HG03103 (cell line): Measurements from ENCODE around the gene UTS2R.
"Not testable (repeated sequence)": the region's sequence is repeated elsewhere in the genome, so short reads cannot be mapped to it uniquely, and the experiment has no call there.

ENCODE experiments used
- ATAC-seq: cut with Tn5 transposase; IDR thresholded peaks from one replicate; pipeline ENCODE4 v1.9.1; 2021; ENCODE audit warnings: low read depth; ENCODE audit not compliant: unreplicated experiment

Gene UTS2R

DNA sequence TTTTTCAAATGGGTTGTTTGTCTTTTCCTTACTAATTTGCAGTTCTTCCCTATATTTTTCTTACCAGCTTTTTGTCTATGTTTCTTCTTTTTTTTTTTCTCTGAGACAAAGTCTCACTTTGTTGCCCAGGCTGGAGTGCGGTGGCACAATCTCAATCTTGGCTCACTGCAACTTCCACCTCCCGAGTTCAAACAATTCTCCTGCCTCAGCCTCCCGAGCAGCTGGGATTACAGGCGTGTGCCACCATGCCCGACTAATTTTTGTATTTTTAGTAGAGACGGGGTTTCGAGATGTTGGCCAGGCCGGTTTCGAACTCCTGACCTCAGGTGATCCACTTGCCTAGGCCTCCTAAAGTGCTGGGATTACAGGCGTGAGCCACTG lies 1.5 kb downstream of the UTS2R start:
- ATAC-seq: not testable (repeated sequence)

DNA sequence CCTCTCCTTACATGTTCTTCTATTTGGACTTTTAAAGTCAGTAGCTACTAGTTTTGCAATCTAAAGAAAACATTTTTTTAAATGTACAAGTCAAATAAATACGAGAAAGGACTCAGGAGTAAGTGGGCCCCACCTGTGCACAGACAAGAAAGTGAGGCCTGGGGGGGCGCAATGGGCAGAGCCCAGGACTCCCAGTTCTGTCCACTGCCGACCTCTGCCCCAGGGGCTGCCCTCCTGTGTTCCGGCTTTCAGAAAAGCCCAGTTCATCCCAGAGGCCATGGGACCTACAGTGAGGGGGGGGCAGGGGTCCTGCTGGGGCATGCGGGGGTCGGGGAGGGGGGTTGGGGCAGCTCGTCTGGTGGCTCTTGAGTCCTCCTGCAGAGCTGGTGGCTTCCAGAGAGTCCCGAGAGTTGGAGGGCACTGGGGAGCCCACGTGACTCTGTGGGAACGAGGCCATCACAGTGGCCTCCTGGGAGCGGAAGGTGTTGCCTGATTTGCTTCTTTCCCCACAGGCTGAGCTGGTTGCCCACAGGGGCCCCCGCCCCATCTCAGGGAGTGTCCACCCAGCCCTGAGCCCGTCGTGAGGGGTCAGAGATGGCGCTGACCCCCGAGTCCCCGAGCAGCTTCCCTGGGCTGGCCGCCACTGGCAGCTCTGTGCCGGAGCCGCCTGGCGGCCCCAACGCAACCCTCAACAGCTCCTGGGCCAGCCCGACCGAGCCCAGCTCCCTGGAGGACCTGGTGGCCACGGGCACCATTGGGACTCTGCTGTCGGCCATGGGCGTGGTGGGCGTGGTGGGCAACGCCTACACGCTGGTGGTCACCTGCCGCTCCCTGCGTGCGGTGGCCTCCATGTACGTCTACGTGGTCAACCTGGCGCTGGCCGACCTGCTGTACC lies 2.4 kb downstream of the UTS2R start:
- no peak for ATAC-seq

DNA sequence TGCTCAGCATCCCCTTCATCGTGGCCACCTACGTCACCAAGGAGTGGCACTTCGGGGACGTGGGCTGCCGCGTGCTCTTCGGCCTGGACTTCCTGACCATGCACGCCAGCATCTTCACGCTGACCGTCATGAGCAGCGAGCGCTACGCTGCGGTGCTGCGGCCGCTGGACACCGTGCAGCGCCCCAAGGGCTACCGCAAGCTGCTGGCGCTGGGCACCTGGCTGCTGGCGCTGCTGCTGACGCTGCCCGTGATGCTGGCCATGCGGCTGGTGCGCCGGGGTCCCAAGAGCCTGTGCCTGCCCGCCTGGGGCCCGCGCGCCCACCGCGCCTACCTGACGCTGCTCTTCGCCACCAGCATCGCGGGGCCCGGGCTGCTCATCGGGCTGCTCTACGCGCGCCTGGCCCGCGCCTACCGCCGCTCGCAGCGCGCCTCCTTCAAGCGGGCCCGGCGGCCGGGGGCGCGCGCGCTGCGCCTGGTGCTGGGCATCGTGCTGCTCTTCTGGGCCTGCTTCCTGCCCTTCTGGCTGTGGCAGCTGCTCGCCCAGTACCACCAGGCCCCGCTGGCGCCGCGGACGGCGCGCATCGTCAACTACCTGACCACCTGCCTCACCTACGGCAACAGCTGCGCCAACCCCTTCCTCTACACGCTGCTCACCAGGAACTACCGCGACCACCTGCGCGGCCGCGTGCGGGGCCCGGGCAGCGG lies 3.2 kb downstream of the UTS2R start:
- ATAC-seq: no peak

DNA sequence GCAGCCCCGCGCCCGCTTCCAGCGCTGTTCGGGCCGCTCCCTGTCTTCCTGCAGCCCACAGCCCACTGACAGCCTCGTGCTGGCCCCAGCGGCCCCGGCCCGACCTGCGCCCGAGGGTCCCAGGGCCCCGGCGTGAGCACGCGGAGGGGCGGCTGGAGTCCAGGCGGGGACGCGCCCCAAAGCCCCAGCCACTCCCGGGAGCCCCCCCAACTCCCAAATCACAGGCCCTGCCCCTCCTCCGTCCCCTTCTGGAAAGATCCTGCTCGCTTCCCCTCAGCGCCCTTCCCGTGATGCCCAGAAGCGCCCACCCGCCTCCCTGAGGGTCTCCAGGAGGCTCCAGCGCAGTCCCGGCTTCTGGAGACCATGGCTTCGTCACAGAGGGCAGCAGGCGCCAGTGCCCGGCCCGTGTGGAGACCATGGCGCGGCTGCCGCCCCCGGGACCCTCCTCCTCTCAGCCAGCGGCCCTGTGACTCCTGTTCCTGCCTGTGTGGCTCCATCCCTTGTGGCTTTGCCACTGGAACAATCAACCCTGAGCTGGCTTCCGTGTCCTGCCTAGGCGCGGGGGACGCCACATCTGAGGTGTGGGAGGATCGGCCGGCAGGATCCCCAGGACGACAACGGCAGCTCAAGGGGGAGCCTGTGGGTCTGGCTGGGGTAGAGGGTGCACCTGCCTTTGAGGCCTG lies 3.9 kb downstream of the UTS2R start:
- no peak for ATAC-seq

DNA sequence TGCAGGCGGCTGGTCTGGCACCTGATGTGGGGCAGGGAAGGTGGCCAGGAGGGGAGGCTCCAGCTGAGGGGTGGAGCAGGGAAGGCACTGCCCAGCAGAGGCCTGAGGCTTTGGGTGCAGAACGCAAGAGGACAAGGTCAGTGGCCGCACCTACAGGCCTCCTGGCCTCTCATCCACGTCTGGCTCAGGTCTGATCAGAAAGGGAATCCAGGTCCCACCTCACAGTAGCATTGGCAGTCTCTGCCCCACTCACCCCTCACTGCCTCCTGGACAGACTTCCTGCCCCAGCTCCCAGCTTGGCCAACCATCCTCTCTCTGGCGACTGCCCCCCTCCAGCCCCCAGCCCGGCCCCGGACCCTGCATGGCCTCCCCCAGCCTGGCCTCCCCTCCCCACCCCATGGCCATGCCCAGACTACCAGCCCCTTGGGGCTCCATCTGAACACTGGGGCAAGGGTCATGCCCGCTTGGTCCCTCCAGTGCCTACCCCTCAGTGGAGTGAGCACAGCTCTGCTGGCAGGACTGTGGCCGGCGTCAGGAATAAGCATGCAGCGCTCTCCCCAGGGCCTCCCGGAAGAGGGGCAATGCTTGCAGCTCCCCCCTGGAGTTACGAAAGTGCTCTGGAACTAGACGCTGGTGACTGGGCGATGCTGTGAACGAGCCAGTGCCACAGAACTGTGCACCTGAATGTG lies 4.6 kb downstream of the UTS2R start:
- ATAC-seq: no peak

DNA sequence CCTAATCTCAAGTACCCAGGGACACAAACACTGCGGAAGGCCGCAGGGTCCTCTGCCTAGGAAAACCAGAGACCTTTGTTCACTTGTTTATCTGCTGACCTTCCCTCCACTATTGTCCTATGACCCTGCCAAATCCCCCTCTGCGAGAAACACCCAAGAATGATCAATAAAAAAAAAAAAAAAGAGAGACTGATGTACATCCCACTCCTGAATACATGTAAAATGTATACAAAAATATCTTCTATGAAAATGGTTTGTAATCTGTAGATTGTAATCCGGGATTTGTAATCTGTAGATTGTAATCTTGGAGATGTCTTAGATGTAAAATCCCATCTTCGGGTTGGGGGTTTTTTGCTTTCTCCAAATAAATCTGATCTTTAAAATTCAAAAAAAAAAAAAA lies 5.7 kb downstream of the UTS2R start:
- not testable (repeated sequence) for ATAC-seq

DNA sequence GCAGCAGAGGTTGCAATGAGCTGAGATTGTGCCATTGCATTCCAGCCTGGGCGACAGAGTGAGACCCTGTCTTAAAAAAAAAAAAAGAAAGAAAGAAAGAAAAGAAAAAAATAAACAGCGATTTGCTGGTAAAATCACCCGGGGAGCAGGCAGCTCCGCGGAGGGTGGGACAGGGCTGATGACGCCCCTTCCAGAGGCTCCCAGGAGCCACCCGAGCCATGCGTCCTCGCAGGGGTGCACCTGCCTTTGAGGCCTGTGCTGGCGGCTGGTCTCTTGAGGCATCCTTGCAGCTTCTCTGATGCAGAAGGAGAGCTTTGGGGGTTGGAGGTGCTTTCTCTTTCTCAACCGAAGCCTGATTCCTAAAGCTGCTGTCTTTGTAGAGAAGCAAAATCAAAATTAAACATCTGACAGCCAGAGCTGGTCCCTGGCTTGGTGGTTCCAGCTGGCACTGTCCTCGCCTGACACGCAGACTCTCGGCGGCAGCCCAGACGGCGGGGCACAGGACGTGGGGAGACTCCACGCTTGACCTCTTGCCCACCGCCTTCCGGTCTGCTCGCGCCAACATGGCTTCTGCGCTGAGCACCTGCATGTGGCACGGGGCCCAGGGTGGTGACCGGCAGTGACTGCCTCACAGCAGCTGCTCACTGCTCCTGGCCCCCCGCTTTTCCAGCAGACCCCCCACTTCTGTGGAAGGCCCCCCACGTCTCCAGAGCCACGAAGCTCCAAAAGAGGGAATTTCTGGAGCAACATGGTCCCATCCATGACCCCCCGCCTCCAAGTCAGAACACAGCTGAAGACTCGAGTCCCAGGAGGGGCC lies 6.6 kb downstream of the UTS2R start:
- no peak for ATAC-seq

DNA sequence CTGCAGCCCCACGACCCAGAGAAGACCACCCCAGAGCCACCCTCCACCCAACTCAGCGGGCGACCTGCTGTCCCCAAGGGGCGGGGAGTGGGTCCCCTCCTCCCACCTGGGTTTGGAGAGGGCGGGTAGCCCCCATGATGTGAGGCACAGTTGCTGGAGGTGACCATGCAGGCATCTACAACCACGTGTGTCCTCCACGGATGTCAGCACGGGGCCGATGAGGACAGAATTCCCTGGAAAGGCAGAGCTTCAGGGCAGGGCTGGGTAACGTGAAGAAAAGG lies 7.1 kb downstream of the UTS2R start:
- no peak for ATAC-seq

DNA sequence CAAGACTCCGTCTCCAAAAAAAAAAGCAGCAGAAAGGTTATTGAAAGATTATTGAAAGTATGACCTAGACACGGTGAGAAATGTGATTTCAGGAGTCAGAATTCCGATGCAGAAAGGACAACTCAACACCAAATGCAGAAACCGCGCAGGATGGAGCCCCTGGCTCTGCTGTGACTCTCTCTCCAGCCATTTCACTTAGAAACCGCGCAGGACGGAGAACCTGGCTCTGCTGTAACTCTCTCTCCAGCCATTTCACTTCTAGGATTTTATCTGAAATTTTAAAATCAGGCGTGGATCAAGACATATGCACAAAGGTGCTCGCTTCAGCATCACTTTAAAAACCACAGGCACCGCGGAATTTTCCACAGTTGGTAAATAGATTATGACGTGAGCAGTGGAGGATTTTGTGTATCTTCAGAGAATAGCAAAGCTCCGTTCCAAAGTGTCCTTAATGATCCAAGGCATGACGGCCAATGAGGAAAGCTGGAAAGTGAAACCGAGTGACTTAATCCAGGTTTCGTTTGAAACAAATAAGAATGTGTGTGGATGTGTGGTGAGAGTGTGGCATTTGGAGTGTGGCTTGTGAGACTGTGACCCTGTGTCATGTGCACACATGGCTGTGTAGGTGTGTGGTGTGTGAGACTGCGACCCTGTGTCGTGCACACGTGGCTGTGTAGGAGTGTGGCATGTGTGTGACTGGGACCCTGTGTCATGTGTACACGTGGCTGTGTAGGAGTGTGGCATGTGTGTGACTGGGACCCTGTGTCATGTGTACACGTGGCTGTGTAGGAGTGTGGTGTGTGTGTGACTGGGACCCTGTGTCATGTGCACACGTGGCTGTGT lies 9.5 kb downstream of the UTS2R start:
- no peak for ATAC-seq

DNA sequence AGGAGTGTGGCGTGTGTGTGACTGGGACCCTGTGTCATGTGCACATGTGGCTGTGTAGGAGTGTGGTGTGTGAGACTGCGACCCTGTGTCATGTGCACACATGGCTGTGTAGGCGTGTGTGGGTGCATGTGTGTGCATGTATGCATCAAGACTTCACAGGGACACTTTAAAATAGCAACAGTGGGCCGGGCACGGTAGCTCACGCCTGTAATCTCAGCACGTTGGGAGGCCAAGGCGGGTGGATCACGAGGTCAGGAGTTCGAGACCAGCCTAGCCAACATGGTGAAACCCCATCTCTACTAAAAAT lies 10.1 kb downstream of the UTS2R start:
- not testable (repeated sequence) for ATAC-seq

DNA sequence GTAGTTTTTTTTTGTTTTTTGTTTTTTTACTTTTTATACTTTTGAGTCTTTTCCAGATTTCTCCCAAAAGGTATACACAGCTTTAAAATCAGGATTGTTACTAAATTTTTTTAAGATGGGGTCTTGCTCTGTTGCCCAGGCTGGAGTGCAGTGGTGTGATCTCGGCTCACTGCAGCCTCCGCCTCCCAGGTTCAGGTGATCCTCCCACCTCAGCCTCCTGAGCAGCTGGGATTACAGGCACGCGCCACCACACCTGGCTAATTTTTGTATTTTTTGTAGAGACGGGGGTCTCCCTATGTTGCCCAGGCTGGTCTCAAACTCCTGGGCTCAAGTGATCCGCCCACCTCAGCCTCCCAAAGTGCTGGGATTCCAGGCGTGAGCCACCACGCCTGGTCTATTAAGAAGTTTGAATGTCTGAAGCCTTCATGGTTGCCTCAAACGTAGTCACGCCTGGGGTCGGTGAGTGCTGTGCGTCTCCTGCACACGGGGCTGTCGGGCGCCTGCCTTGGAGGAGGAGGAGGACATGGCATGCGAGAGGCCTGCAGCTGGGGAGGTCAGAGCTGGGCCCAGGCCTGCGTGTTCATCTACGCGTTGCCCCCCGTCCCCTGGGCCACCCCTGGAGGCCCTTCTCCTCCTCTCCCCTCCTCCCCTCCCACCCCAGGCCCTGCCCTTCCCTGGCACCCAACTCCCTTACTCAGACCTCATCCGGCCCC lies 10.8 kb downstream of the UTS2R start:
- not testable (repeated sequence) for ATAC-seq

DNA sequence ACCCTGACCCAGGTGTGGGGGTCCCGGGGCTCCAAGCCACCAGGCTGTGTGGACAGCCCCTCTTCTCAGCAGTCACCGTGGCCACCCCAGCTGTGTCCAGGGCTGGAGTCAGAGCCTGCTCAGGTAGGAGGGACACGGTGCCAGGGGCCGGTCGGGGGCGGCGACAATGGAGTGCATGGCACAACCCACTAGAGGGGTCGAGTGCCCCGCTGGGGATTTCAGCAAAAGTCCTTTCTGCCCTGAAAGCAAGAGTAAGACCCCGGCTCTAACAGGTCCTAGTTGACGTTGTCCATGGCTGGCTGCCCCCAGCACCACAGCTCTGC lies 11.3 kb downstream of the UTS2R start:
- ATAC-seq: no peak

DNA sequence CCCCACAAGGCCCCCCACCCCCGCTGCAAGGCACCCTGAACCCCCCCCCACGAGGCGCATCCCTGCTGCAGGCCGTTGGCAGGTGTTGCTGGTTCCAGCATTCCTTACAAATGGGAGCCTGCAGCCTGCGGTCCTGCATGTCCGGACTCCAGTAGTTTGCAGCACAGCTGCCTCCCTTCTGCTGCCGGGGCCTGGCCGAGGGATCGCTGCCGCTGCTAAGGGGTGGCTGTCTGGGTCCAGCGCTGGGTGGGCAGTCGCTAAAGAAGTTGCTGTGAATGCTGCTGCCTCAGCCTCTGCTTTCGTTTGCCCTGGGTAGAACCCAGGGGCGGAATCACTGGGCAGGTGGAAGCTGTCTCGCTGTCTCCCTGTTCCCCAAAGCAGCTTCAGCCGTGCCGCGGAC lies 11.8 kb downstream of the UTS2R start:
- no peak for ATAC-seq

DNA sequence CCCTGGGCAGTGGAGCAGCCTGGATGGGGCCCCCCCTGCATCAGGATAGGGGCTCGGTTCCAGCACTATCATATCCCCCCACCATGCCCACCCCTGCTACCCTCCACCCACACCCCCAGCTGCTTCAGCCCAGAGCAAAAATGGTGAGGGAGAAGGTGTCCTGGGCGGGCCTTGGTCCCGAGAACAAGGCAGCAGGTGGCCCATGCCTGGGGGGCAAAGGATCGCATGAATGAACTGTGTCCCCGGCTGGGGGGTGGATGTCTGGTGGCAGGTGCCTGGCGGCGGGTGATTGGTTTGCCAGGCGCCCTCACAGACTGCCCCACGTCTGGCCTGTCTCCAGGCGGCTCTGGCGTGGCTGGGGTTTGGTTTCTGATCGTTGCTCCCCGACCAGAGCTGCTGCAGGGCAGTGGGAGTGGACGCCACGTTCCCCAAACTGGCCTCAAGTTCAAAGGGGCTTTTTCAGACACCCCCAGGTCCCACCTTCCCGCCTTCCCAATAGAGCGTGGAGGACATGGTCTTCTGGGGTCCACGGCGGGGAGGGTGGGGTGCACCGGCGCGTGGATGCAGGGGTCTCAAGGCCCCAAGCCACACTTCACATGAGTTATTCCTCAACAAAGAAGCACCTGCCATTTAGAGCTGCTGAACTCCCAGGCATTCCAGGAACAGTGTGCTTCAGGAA lies 12.6 kb downstream of the UTS2R start:
- no peak for ATAC-seq

DNA sequence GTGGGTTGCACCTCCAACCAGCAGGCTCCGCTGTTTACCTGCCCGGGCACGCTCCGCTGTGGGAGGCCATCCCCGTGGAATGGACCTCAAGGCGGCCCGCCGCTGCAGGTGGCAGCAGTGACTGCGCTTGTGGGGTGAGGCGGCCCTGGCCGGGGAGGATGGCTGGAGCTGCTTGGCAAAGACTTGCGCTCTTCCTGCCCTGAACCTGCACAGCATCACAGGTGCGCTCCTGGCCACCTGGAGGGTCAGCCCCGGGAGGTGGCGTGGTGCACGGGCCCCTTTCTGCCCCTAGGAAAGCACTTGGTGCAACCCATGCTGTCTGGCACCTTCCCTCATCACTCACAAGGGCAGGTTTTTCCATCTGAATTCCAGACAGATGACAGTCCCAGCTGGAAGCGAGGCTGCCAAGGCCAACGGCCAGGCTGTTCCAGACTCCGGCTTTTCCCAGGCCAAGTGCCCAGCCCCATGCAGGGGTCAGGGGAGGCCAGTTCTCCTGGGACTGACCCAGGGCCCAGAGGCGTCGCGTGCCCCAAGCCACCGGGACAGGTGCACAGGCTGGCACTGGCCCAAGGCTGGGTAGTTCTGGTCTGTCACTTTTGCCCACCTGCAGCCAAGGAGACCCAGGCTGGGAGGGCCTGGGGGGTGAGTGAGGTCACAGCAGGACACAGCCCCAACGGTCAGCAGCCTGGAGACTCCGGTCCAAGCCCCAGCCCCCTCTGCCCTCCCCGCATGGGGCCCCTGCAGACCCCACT lies 13.3 kb downstream of the UTS2R start:
- ATAC-seq: no peak

DNA sequence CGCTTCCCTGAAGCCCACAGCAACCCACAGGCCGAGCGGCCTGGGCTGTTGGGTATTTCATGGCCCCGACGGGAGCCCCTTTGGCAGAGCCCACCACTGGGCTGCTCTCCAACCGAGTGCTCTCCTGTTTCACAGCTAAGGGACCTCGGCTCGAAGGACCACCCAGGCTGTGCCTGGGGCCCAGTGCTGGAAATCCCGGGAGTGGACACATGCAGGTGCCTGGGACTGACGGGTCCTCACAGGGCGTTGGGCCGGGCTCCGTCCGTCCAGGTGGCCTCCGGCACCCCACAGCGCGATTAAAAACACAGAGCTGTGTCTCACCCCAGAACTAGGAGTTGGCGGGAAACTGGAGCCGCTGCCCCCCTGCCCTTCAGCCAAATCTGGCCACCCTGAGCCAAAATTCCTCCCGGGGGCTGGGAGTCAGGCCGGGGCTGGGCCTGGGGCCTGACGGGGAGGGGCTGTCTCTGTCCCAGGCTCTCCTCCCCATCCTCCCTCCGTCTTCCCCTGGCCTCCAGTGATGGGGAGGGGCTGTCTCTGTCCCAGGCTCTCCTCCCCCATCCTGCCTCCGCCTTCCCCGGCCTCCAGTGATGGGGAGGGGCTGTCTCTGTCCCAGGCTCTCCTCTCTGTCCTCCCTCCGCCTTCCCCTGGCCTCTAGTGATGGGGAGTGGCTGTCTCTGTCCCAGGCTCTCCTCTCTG lies 14.1 kb downstream of the UTS2R start:
- ATAC-seq: no peak

DNA sequence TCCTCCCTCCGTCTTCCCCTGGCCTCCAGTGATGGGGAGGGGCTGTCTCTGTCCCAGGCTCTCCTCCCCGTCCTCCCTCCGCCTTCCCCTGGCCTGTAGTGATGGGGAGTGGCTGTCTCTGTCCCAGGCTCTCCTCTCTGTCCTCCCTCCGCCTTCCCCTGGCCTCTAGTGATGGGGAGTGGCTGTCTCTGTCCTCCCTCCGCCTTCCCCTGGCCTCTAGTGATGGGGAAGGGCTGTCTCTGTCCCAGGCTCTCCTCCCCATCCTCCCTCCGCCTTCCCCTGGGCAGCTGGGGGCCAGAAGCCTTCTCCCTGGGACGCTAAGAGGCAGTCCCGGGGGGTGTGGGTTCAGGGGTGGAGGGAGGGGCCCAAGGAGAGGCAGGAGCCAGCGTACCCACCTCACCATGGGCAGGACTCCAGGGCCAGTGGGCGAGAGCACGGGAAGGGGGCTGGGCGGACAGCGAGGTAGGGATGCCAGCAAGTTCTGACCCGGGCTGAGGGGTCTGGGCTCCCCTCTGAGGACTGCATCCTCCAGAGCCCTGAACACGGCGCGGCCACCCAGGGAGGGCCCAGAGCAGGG lies 14.8 kb downstream of the UTS2R start:
- ATAC-seq: no peak
